Measurements from ENCODE around the gene GIMAP7.

DNA sequence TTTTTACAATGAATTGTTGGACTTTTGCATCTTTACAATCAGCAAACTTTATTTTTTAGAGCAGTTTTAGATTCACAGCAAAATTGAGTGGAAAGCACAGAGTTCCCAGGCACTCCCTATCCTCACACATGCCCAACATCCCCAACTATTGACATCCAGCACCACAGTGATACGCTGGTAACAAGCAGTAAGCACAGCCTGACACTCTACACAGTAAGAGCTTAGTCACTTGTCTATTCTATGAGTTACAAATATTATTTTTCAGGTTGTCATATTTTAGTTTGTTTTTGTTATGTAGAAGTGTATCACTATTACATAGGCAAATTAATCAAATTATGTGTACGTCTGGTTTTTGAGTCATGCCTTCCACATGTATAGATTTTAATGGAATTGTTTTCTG lies 27.0 kb upstream of the GIMAP7 start:
- TF ChIP-seq, protein P1, sequence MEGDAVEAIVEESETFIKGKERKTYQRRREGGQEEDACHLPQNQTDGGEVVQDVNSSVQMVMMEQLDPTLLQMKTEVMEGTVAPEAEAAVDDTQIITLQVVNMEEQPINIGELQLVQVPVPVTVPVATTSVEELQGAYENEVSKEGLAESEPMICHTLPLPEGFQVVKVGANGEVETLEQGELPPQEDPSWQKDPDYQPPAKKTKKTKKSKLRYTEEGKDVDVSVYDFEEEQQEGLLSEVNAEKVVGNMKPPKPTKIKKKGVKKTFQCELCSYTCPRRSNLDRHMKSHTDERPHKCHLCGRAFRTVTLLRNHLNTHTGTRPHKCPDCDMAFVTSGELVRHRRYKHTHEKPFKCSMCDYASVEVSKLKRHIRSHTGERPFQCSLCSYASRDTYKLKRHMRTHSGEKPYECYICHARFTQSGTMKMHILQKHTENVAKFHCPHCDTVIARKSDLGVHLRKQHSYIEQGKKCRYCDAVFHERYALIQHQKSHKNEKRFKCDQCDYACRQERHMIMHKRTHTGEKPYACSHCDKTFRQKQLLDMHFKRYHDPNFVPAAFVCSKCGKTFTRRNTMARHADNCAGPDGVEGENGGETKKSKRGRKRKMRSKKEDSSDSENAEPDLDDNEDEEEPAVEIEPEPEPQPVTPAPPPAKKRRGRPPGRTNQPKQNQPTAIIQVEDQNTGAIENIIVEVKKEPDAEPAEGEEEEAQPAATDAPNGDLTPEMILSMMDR (IDR thresholded peaks at IDR 0.05), result no peak
- TF ChIP-seq POLR2A (IDR thresholded peaks at IDR 0.05) (no peak), POLR2AphosphoS5 (IDR thresholded peaks at IDR 0.05) (no peak)
